ENCODE results near the gene RNF212. TPM values are rescaled to one million over a fixed set of nuclear protein-coding genes. Genes with fewer than 3 reads are reported as not detected.

The RNF212 gene
- total and polyA plus RNA-seq, 2 of the 13 experiments (the other 11 are each of a cell fraction or from before 2014, with no cell fraction given): not detected

DNA sequence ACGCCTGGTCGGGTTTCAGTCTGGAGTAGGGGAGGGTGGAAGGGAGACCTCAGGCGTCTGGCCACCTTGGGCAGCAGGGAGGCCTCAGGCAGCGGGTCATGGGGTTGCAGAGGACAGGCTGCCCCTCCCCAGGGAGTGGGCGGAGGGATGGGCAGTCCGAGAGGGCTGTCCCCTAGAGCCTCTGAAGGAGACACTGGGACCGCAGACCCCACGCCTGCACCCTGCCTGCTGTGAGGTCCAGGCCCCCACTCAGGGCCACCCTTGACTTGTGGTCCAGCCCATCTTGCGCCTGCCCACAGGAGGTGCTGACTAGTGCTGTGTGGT is 85.5 kb downstream of the RNF212 start (continued):
- TF ChIP-seq ZNF121 (CRISPR knock-in tag; IDR thresholded peaks at IDR 0.05) (0 out of 2 replicates have a peak, but pooled peaks have one; percentile 33), RARA (CRISPR knock-in tag; IDR thresholded peaks at IDR 0.05) (no peak), ZBTB8A (CRISPR knock-in tag; IDR thresholded peaks at IDR 0.05; ENCODE audit: borderline replicate concordance, low read depth) (no peak), ZNF616 (CRISPR knock-in tag; IDR thresholded peaks at IDR 0.05; ENCODE audit: low read depth) (no peak), ZFP90 (CRISPR knock-in tag; IDR thresholded peaks at IDR 0.05; ENCODE audit: borderline replicate concordance) (no peak), ZNF207 (IDR thresholded peaks at IDR 0.05; ENCODE audit: borderline replicate concordance) (no peak), PAX8 (CRISPR knock-in tag; IDR thresholded peaks at IDR 0.05; ENCODE audit: borderline replicate concordance) (no peak), FOXA3 (CRISPR knock-in tag; IDR thresholded peaks at IDR 0.05) (no peak), RBM39 (IDR thresholded peaks at IDR 0.05; ENCODE audit: low read depth, low read length, poor library complexity, severe bottlenecking) (peak; percentile 29), KLF9 (CRISPR knock-in tag; IDR thresholded peaks at IDR 0.05; ENCODE audit: low read depth) (no peak), ZFP36L2 (CRISPR knock-in tag; IDR thresholded peaks at IDR 0.05) (no peak), ZBTB3 (CRISPR knock-in tag; IDR thresholded peaks at IDR 0.05; ENCODE audit: borderline replicate concordance, low read depth) (no peak), NCOR1 (IDR thresholded peaks at IDR 0.05; ENCODE audit: borderline replicate concordance, low read length) (no peak), ZNF558 (CRISPR knock-in tag; IDR thresholded peaks at IDR 0.05; ENCODE audit: borderline replicate concordance) (no peak), KDM2A (CRISPR knock-in tag; IDR thresholded peaks at IDR 0.05; ENCODE audit: borderline replicate concordance, low read depth) (no peak; the same call in 1 of the 2 replicates), THYN1 (CRISPR knock-in tag; IDR thresholded peaks at IDR 0.05; ENCODE audit: borderline replicate concordance, low read depth) (no peak), NBN (conservative IDR thresholded peaks at IDR 0.05) (no peak), SOX13 (IDR thresholded peaks at IDR 0.05) (no peak), SOX13 (CRISPR knock-in tag; conservative IDR thresholded peaks at IDR 0.05 in 1 of 2, IDR thresholded peaks at IDR 0.05 in 1 of 2) (no peak), SATB2 (CRISPR knock-in tag; IDR thresholded peaks at IDR 0.05) (no peak), ZNF776 (CRISPR knock-in tag; IDR thresholded peaks at IDR 0.05) (no peak), SP4 (CRISPR knock-in tag; IDR thresholded peaks at IDR 0.05) (0 out of 2 replicates have a peak, but pooled peaks have one; percentile 32)
- TF ChIP-seq, protein P1, sequence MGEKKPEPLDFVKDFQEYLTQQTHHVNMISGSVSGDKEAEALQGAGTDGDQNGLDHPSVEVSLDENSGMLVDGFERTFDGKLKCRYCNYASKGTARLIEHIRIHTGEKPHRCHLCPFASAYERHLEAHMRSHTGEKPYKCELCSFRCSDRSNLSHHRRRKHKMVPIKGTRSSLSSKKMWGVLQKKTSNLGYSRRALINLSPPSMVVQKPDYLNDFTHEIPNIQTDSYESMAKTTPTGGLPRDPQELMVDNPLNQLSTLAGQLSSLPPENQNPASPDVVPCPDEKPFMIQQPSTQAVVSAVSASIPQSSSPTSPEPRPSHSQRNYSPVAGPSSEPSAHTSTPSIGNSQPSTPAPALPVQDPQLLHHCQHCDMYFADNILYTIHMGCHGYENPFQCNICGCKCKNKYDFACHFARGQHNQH (CRISPR knock-in tag; IDR thresholded peaks at IDR 0.05): no peak
- TF ChIP-seq, protein P2, sequence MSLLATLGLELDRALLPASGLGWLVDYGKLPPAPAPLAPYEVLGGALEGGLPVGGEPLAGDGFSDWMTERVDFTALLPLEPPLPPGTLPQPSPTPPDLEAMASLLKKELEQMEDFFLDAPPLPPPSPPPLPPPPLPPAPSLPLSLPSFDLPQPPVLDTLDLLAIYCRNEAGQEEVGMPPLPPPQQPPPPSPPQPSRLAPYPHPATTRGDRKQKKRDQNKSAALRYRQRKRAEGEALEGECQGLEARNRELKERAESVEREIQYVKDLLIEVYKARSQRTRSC (CRISPR knock-in tag; IDR thresholded peaks at IDR 0.05; ENCODE audit: low read depth): no peak
- TF ChIP-seq, protein P3, sequence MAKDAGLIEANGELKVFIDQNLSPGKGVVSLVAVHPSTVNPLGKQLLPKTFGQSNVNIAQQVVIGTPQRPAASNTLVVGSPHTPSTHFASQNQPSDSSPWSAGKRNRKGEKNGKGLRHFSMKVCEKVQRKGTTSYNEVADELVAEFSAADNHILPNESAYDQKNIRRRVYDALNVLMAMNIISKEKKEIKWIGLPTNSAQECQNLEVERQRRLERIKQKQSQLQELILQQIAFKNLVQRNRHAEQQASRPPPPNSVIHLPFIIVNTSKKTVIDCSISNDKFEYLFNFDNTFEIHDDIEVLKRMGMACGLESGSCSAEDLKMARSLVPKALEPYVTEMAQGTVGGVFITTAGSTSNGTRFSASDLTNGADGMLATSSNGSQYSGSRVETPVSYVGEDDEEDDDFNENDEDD (CRISPR knock-in tag; IDR thresholded peaks at IDR 0.05; ENCODE audit: borderline replicate concordance): no peak
- TF ChIP-seq, protein P4, sequence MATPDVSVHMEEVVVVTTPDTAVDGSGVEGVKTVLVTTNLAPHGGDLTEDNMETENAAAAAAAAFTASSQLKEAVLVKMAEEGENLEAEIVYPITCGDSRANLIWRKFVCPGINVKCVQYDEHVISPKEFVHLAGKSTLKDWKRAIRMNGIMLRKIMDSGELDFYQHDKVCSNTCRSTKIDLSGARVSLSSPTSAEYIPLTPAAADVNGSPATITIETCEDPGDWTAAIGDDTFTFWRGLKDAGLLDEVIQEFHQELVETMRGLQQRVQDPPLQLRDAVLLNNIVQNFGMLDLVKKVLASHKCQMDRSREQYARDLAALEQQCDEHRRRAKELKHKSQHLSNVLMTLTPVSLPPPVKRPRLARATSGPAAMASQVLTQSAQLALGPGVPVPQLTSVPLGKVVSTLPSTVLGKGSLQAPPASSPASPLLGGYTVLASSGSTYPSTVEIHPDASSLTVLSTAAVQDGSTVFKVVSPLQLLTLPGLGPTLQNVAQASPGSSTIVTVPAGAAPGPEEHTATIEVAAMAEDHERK (CRISPR knock-in tag; IDR thresholded peaks at IDR 0.05; ENCODE audit: low read depth): no peak

Data from HepG2 (cell line).